BE2C (cell line): Measurements from ENCODE around the gene ADPRHL1.

Source experiments
- DNase-seq: peaks from one replicate; pipeline ENCODE4 v3.0.0-alpha.2; 2020
- H3K27me3 ChIP-seq: fragments of 250-450 bp; sonication (Bioruptor Pico); 2 replicates; pipeline ENCODE4 v1.5.1; 2020; ENCODE audit warnings: mild to moderate bottlenecking
- H3K36me3 ChIP-seq: fragments of 250-450 bp; sonication (Bioruptor Pico); 2 replicates; pipeline ENCODE4 v1.5.1; 2020; ENCODE audit warnings: mild to moderate bottlenecking
- H3K4me1 ChIP-seq: fragments of 250-450 bp; sonication (Bioruptor Pico); 2 replicates; pipeline ENCODE4 v1.5.1; 2020
- H3K4me3 ChIP-seq: 2 replicates; pipeline ENCODE4 v1.5.1; 2011; ENCODE audit warnings: low read depth, low read length
- H3K9me3 ChIP-seq: fragments of 250-450 bp; sonication (Bioruptor Pico); 2 replicates; pipeline ENCODE4 v1.5.1; 2020
- TF ChIP-seq, protein P1 (sequence below): IDR thresholded peaks from 2 replicates; pipeline ENCODE4 v1.5.1; 2012; ENCODE audit warnings: mild to moderate bottlenecking, low read depth, low read length

ADPRHL1 gene

GRCh38 chr13:113468472-113469201, 15.3 kb upstream of the ADPRHL1 start:
- TF ChIP-seq, protein P1, sequence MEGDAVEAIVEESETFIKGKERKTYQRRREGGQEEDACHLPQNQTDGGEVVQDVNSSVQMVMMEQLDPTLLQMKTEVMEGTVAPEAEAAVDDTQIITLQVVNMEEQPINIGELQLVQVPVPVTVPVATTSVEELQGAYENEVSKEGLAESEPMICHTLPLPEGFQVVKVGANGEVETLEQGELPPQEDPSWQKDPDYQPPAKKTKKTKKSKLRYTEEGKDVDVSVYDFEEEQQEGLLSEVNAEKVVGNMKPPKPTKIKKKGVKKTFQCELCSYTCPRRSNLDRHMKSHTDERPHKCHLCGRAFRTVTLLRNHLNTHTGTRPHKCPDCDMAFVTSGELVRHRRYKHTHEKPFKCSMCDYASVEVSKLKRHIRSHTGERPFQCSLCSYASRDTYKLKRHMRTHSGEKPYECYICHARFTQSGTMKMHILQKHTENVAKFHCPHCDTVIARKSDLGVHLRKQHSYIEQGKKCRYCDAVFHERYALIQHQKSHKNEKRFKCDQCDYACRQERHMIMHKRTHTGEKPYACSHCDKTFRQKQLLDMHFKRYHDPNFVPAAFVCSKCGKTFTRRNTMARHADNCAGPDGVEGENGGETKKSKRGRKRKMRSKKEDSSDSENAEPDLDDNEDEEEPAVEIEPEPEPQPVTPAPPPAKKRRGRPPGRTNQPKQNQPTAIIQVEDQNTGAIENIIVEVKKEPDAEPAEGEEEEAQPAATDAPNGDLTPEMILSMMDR: no peak
- no peaks in the 10 kb centered on the region for H3K9me3 ChIP-seq
- DNase-seq: no peak
- H3K27me3 ChIP-seq: no peaks in the 10 kb centered on the region
- no peak overlapping the region for H3K4me3 ChIP-seq
- peaks cover 36% of the 10 kb centered on the region for H3K36me3 ChIP-seq
- no peaks in the 10 kb centered on the region for H3K4me1 ChIP-seq

- H3K36me3 ChIP-seq: peaks cover 32% of the 10 kb centered on the region
- no peaks in the 10 kb centered on the region for H3K9me3 ChIP-seq
- no peaks in the 10 kb centered on the region for H3K4me1 ChIP-seq
- H3K27me3 ChIP-seq: no peaks in the 10 kb centered on the region
- TF ChIP-seq, protein P1: no peak
- DNase-seq: no peak
- H3K4me3 ChIP-seq: no peak overlapping the region
These were observed 14.7 kb upstream of the ADPRHL1 start for GRCh38 chr13:113468029-113468428.

DNA sequence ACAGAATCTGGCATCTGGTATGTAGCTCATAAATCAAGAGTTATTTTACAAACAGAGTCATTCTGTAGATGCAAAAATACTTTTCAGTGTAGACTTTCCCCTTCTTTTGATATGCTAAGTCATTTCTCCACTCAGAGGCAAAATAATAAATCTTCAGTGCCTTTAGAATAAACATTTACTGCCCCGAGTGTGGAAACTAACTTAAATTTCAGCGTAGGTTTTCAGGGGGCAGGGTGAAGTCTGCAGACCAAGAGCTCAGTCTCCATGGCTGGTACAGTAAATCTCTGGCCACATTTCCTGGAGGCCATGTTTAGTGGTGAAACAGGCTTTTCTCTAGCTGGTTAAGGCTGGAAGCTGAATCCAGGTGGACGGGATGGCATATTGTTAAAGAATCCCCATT, 13.1 kb upstream of the ADPRHL1 start:
- no peaks in the 10 kb centered on the region for H3K27me3 ChIP-seq
- no peaks in the 10 kb centered on the region for H3K9me3 ChIP-seq
- TF ChIP-seq, protein P1: no peak
- peaks cover 35% of the 10 kb centered on the region for H3K36me3 ChIP-seq
- no peak for DNase-seq
- no peaks in the 10 kb centered on the region for H3K4me1 ChIP-seq
- H3K4me3 ChIP-seq: no peak overlapping the region

DNA sequence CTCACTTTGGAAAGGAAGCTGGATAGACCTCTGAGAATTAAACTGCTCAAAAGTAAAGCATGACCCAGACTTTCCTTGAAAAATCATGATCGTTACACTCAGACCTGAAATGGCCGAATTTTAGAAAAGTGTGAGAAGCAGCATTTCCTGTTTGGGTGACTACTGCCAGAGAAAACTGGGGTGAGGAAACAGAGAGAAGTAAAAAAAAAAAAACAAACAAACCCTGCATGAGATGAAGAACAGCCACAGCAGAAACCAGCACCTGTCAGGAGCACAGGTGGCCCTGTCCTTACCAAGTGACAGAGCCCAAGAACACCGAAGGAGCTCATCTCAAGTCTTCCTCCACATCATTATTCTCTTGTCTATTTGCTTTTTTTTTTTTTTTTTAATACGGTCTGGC, 12.0 kb upstream of the ADPRHL1 start:
- Histone ChIP-seq H3K9me3 (no peaks in the 10 kb centered on the region), H3K36me3 (peaks cover 43% of the 10 kb centered on the region), H3K4me3 (no peak overlapping the region), H3K4me1 (no peaks in the 10 kb centered on the region), H3K27me3 (no peaks in the 10 kb centered on the region)
- DNase-seq: no peak
- TF ChIP-seq, protein P1: no peak

GRCh38 chr13:113464476-113464875, 11.2 kb upstream of the ADPRHL1 start:
- Histone ChIP-seq H3K36me3 (peaks cover 51% of the 10 kb centered on the region), H3K9me3 (no peaks in the 10 kb centered on the region), H3K4me3 (no peak overlapping the region), H3K4me1 (no peaks in the 10 kb centered on the region), H3K27me3 (no peaks in the 10 kb centered on the region)
- DNase-seq: no peak
- TF ChIP-seq, protein P1: no peak

DNA sequence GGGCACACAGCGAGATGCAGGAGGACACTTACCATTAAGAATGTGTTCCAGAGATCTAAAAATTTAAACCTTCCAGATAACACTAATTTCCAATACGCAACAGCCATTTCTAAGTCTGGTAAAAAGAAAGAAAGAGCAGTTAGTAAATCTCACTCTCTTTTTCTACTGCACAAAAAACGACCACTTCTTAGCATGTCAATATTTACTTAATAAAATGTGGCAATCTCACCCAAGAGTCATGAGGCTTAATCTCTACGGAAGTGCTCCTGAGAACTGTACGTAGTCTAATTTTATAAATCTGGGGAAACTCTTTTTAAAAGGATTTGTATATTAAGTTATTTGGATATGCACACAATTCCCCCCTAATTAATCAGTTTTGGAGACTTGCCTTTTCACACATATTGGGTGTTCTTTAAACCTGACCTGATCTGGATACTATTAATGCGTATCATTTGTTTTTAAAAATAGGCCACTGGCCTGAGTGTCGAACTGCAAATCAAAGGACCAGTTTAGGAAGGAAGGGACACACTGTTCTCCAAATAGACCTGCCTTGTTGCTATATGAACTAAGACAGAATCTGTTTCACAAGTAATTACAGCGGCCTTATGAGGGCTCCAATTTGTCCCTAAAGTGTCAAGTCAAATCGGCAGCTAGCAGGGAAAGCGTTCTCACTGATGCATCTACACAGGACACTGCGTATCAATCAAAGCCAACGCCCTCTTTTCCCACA, 7.9 kb upstream of the ADPRHL1 start:
- TF ChIP-seq, protein P1: no peak
- H3K36me3 ChIP-seq: peaks cover 66% of the 10 kb centered on the region
- peaks cover 10% of the 10 kb centered on the region for H3K4me1 ChIP-seq
- H3K9me3 ChIP-seq: no peaks in the 10 kb centered on the region
- DNase-seq: no peak
- no peak overlapping the region for H3K4me3 ChIP-seq
- H3K27me3 ChIP-seq: no peaks in the 10 kb centered on the region
